Mesendoderm (in vitro differentiated cells): ENCODE data around the gene STARD9.
"Not testable (repeated sequence)": the region's sequence is repeated elsewhere in the genome, so short reads cannot be mapped to it uniquely, and the experiment has no call there.

Experiments
- DNase-seq: peaks from one replicate; pipeline ENCODE4 v3.0.0; 2013
- H2AK5ac ChIP-seq: 2 replicates; pipeline ENCODE4 v1.6.1; 2013; ENCODE audit warnings: low read length, inconsistent platforms
- H2BK120ac ChIP-seq: 2 replicates; pipeline ENCODE4 v1.6.1; 2013; ENCODE audit warnings: low read depth, mild to moderate bottlenecking, low read length, moderate library complexity, mixed read lengths
- H2BK15ac ChIP-seq: replicated peaks from 2 replicates; pipeline ENCODE4 v1.6.1; 2013; ENCODE audit warnings: low read depth, mild to moderate bottlenecking, moderate library complexity
- H2BK5ac ChIP-seq: 2 replicates; pipeline ENCODE4 v1.6.1; 2013; ENCODE audit warnings: low read length, inconsistent platforms
- H3K18ac ChIP-seq: 2 replicates; pipeline ENCODE4 v1.6.1; 2013; ENCODE audit warnings: mild to moderate bottlenecking, low read length, mixed read lengths
- H3K23ac ChIP-seq: one replicate; pipeline ENCODE4 v1.6.1; 2013; ENCODE audit warnings: low read length
- H3K27ac ChIP-seq: 2 replicates; pipeline ENCODE4 v1.5.1; 2013; ENCODE audit warnings: low read depth, mild to moderate bottlenecking, inconsistent platforms, low read length, moderate library complexity
- H3K27me3 ChIP-seq: 2 replicates; pipeline ENCODE4 v1.6.1; 2013; ENCODE audit warnings: low read length, control low read depth, mild to moderate bottlenecking, inconsistent platforms; ENCODE audit not compliant: insufficient read depth, poor library complexity
- H3K36me3 ChIP-seq: 2 replicates; pipeline ENCODE4 v1.6.1; 2013; ENCODE audit warnings: low read length, inconsistent platforms; ENCODE audit not compliant: control insufficient read depth, insufficient read depth
- H3K4ac ChIP-seq: one replicate; pipeline ENCODE4 v1.6.1; 2013; ENCODE audit warnings: low read depth, mild to moderate bottlenecking, low read length, moderate library complexity
- H3K4me1 ChIP-seq: 2 replicates; pipeline ENCODE4 v1.6.1; 2013; ENCODE audit warnings: low read depth, low read length, inconsistent platforms; ENCODE audit not compliant: control insufficient read depth
- H3K4me2 ChIP-seq: 2 replicates; pipeline ENCODE4 v1.6.1; 2013; ENCODE audit warnings: low read length
- H3K4me3 ChIP-seq: 2 replicates; pipeline ENCODE4 v1.5.1; 2013; ENCODE audit warnings: mild to moderate bottlenecking, low read length
- H3K56ac ChIP-seq: one replicate; pipeline ENCODE4 v1.6.1; 2013; ENCODE audit warnings: low read length
- H3K79me1 ChIP-seq: 2 replicates; pipeline ENCODE4 v1.6.1; 2013; ENCODE audit warnings: low read length, inconsistent platforms
- H3K79me2 ChIP-seq: 2 replicates; pipeline ENCODE4 v1.6.1; 2013; ENCODE audit warnings: mild to moderate bottlenecking, low read length; ENCODE audit not compliant: control insufficient read depth, insufficient read depth
- H3K9ac ChIP-seq: 2 replicates; pipeline ENCODE4 v1.6.1; 2013; ENCODE audit warnings: low read length, inconsistent platforms
- H4K5ac ChIP-seq: one replicate; pipeline ENCODE4 v1.6.1; 2013; ENCODE audit warnings: low read length
- H4K8ac ChIP-seq: one replicate; pipeline ENCODE4 v1.6.1; 2013; ENCODE audit warnings: low read depth, mild to moderate bottlenecking, control low read depth, low read length, moderate library complexity
- WGBS: extraction: QIAGEN DNeasy Blood & Tissue Kit; methylation state at CpG from one replicate; pipeline ENCODE4 v1.1.7; 2013; ENCODE audit warnings: low lambda C conversion rate, missing lambda C conversion rate; ENCODE audit not compliant: insufficient coverage; ENCODE audit errors: extremely low coverage; 5-methylcytosine and 5-hydroxymethylcytosine counted together

STARD9 gene

GRCh38 chr15:42760759-42761158, 185.4 kb downstream of the STARD9 start:
- Histone ChIP-seq H3K56ac (no peak overlapping the region), H4K8ac (no peak overlapping the region), H4K5ac (no peak overlapping the region), H3K36me3 (no peaks in the 10 kb centered on the region), H3K4me3 (no peak overlapping the region), H3K4ac (no peak overlapping the region), H3K4me1 (no peaks in the 10 kb centered on the region), H2BK5ac (no peak overlapping the region), H3K23ac (no peak overlapping the region), H3K4me2 (no peak overlapping the region), H2BK15ac (no peak overlapping the region), H3K18ac (no peak overlapping the region), H3K27me3 (no peaks in the 10 kb centered on the region), H2BK120ac (no peak overlapping the region), H2AK5ac (no peak overlapping the region), H3K79me2 (no peaks in the 10 kb centered on the region), H3K27ac (no peak overlapping the region), H3K9ac (no peak overlapping the region), H3K79me1 (peaks cover 2% of the 10 kb centered on the region)
- WGBS: no CpG with 5 or more reads among the region's 1 CpG
- no peak for DNase-seq

GRCh38 chr15:42761813-42762212, 186.4 kb downstream of the STARD9 start:
- WGBS: no CpG with 5 or more reads among the region's 2 CpGs
- not testable (repeated sequence) for H3K18ac ChIP-seq, H2BK15ac ChIP-seq, H2BK5ac ChIP-seq, H3K4me1 ChIP-seq, H4K8ac ChIP-seq, H3K4me2 ChIP-seq, H4K5ac ChIP-seq, H3K4ac ChIP-seq, H3K27me3 ChIP-seq, H3K4me3 ChIP-seq, H3K56ac ChIP-seq, H3K36me3 ChIP-seq, H3K79me2 ChIP-seq, DNase-seq, H3K79me1 ChIP-seq, H3K27ac ChIP-seq, H2AK5ac ChIP-seq, H3K9ac ChIP-seq, H2BK120ac ChIP-seq, H3K23ac ChIP-seq

- H4K5ac ChIP-seq, H2BK15ac ChIP-seq, H3K4me2 ChIP-seq, H3K56ac ChIP-seq, H3K23ac ChIP-seq, H3K4me3 ChIP-seq, H2AK5ac ChIP-seq, H3K27ac ChIP-seq, H2BK5ac ChIP-seq, H3K79me2 ChIP-seq, H3K18ac ChIP-seq, H4K8ac ChIP-seq, H2BK120ac ChIP-seq, H3K9ac ChIP-seq, H3K27me3 ChIP-seq, H3K79me1 ChIP-seq, H3K4ac ChIP-seq, H3K36me3 ChIP-seq, H3K4me1 ChIP-seq, DNase-seq: not testable (repeated sequence)
- WGBS: no CpG with 5 or more reads among the region's 16 CpGs
Measured at GRCh38 chr15:42764154-42764731, 188.8 kb downstream of the STARD9 start.

GRCh38 chr15:42766109-42766508, 190.7 kb downstream of the STARD9 start:
- not testable (repeated sequence) for H3K56ac ChIP-seq, H3K27ac ChIP-seq, H4K8ac ChIP-seq, H3K23ac ChIP-seq, H2AK5ac ChIP-seq, H3K4me2 ChIP-seq, H4K5ac ChIP-seq, DNase-seq, H3K4ac ChIP-seq, H3K27me3 ChIP-seq, H3K9ac ChIP-seq, H3K4me3 ChIP-seq, H3K4me1 ChIP-seq, H3K79me2 ChIP-seq, H2BK120ac ChIP-seq, H3K79me1 ChIP-seq, H3K18ac ChIP-seq, H3K36me3 ChIP-seq, H2BK5ac ChIP-seq, H2BK15ac ChIP-seq
- no CpG with 5 or more reads among the region's 4 CpGs for WGBS
